Body of pancreas (tissue), 4 donors: ENCODE measurements around the gene SSR4.
"Not testable (repeated sequence)": the region's sequence is repeated elsewhere in the genome, so short reads cannot be mapped to it uniquely, and the experiment has no call there.

Experiments
- POLR2A ChIP-seq, 3 donors: fragments of 450-650 bp; IDR thresholded peaks; one replicate each; pipeline ENCODE4 v1.6.1; 2016; ENCODE audit warnings: antibody characterized with exemption in 3 of 3, mild to moderate bottlenecking in 2 of 3
- TF ChIP-seq, protein P1 (sequence below), 7 experiments: fragments of 450-650 bp in 4 of 7; fragments of 200-600 bp in 3 of 7; sonication (generic) in 3 of 7; IDR thresholded peaks; one replicate each; pipeline ENCODE4 v1.5.1; 2016 to 2019; ENCODE audit warnings: antibody characterized with exemption in 7 of 7

DNA sequence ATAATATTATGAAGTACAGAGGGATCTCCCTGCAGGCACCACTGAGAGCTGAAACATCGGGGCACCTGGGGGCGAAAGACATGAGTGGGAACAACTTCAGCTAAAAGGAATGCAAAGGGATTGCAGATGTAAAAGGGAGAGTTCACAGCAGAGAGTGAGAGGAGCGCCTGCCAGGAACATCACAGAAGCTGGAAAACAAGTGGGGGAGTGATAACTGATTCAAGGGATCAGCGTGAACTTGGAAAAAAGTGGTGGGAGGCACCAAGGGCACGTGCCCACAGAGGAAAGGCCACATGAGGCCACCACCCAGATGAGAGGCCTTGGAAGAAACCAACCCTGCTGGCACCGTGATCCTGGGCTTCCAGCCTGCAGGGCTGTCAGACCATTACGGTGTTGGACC, 45.5 kb upstream of the SSR4 start:
- TF ChIP-seq, protein P1, sequence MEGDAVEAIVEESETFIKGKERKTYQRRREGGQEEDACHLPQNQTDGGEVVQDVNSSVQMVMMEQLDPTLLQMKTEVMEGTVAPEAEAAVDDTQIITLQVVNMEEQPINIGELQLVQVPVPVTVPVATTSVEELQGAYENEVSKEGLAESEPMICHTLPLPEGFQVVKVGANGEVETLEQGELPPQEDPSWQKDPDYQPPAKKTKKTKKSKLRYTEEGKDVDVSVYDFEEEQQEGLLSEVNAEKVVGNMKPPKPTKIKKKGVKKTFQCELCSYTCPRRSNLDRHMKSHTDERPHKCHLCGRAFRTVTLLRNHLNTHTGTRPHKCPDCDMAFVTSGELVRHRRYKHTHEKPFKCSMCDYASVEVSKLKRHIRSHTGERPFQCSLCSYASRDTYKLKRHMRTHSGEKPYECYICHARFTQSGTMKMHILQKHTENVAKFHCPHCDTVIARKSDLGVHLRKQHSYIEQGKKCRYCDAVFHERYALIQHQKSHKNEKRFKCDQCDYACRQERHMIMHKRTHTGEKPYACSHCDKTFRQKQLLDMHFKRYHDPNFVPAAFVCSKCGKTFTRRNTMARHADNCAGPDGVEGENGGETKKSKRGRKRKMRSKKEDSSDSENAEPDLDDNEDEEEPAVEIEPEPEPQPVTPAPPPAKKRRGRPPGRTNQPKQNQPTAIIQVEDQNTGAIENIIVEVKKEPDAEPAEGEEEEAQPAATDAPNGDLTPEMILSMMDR (IDR thresholded peaks at IDR 0.05) = not testable (repeated sequence)
- TF ChIP-seq POLR2A (IDR thresholded peaks at IDR 0.05) = not testable (repeated sequence)
